ENCODE data around the gene ZNF470.

ZNF470 gene

DNA sequence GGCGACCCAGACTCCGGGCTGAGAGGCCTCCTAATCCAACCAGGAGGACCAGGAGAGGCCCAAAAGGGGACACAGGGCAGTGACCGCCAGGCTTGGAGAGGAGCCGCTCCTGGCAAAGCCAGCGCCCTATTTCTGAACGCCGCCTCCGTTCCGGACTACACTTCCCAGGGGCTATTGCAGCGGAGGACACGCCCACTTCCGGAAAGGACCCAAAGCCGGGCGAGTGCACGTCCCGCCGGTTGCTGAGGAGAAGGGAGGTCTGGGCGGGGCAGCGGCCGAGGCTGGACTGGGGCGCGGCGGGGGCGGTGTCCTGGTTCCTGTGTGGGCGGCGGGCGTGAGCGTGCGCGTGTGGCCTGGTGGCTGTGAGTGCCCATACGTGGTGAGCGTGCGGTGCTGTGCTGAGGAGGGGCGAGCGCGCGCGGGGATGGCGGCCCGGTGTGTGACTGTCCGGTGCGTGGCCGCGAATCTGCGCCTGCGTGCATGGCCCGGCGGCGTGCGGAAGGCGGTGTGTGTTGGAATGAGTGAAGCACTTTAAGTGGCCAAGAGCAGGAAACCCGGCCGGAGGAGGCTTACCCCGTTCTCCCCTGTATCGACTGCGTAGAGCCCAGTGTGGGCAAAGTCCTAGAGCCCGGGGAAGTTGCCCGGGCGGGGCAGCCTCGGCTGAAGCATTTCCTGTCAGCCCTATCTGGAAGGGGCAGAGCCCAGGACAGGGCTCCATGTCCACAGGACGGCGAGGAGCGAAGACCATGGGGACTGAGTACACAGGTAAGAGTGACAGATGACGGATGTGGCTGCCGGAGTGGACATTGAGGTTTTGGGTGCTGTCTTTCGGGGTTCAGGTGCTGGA is at the start of gene ZNF470:
Gene ZNF470 (plus strand): TSS at position 195 of the 847 bp plus-strand sequence. CDS start 2,844 bp downstream, outside the sequence.
- DNase-seq, result peak; percentile 91

- no peak for DNase-seq
These were observed 41.9 kb upstream of the ZNF470 start for GRCh38 chr19:56525214-56525860.

- no peak for DNase-seq
These were observed 29.8 kb upstream of the ZNF470 start for GRCh38 chr19:56537442-56537841.

DNA sequence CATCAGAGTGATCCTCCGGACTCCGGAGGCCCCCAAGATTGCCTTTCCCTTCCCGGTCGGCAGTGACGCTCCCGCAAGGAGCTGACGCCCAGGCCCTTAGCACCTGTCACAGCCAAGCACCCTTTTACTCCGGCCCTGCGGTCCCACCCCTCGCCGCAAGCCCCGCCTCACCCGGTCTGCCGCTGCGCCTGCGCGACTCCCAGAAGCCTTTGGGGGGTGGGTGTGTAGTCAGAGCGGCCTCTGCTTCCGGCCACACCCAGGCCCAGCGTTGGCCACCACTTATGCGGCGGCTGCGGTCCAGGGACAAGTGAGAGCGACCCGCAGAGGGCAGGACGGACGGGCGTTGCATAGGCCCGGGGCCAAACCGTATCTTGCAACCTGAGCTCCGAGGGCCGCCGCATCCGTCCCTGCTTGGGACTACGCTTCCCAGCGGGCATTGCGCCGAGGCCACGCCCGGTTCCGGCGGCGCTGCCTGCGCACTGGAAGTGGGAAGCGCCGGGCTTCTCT is 29.0 kb upstream of the ZNF470 start:
- DNase-seq, result peak; percentile 85

- DNase-seq, result no peak
These were observed 28.5 kb upstream of the ZNF470 start, which contains the start of gene ZFP28 for GRCh38 chr19:56538761-56539263. ZFP28 (plus strand) TSS chr19:56538948; CDS start chr19:56539019, 71 bp downstream.

DNA sequence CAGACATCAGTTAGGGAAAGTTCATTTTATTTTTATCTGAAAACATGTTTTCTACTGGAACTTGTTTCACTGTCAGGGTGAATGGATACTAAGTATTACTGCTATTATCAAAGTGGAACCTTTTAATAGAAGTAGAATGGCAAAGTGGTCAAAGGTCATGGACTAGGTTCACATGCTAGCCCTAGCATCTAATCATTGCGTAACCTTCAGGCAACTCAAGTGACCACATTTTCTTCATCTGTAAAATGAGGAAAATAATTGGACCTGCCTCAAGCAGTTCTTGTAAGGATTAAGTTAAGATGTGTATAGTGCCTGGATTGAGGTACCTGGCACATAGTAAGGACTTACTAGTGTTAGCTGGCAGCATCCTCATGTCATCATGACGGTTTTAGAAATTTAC is 23.5 kb upstream of the ZNF470 start:
- DNase-seq, result no peak

DNA sequence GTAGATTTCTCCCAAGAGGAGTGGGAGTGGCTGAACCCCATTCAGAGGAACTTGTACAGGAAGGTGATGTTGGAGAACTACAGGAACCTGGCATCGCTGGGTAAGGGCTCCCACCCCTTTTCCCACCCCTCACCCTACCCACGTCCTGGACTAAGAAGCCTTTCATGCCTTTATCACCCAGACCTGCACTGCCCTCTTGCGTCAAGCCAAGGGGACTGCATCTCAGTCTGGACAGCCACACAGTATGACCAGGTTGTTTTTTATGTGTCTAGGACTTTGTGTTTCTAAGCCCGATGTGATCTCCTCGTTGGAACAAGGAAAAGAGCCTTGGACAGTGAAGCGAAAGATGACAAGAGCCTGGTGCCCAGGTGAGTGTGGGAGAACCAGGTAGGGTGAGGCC is 19.7 kb upstream of the ZNF470 start:
- DNase-seq, result no peak

- no peak for DNase-seq
These were observed 12.9 kb upstream of the ZNF470 start for GRCh38 chr19:56554272-56554869.

DNA sequence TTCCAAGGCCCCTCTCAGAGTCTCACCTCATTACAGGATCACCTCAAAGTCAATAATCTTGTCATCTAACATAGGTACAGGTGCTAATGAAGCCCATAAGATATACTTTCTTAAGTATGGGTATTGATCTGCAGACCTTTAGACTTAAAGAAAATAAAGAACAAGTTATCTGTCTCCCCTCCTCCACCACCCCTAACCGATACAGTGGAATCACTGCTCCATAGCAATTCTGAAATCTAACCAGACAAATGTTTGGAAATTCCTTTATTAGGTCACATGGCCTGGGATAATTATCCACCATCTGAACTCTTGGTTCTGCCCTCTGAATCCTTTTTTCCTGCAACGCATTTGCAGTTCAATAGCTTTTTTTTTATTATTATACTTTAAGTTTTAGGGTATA is 4.5 kb upstream of the ZNF470 start:
- no peak for DNase-seq

GRCh38 chr19:56566904-56567273 is 379 bp upstream of the ZNF470 start:
- peak; percentile 38 for DNase-seq

- no peak for DNase-seq
These were observed 5.3 kb downstream of the ZNF470 start for GRCh38 chr19:56572589-56572988.

GRCh38 chr19:56573914-56574313 is 6.6 kb downstream of the ZNF470 start:
- no peak for DNase-seq

GRCh38 chr19:56577719-56578602 is 10.7 kb downstream of the ZNF470 start:
- no peak for DNase-seq

GRCh38 chr19:56594446-56594782 is 27.1 kb downstream of the ZNF470 start:
- DNase-seq, result no peak

DNA sequence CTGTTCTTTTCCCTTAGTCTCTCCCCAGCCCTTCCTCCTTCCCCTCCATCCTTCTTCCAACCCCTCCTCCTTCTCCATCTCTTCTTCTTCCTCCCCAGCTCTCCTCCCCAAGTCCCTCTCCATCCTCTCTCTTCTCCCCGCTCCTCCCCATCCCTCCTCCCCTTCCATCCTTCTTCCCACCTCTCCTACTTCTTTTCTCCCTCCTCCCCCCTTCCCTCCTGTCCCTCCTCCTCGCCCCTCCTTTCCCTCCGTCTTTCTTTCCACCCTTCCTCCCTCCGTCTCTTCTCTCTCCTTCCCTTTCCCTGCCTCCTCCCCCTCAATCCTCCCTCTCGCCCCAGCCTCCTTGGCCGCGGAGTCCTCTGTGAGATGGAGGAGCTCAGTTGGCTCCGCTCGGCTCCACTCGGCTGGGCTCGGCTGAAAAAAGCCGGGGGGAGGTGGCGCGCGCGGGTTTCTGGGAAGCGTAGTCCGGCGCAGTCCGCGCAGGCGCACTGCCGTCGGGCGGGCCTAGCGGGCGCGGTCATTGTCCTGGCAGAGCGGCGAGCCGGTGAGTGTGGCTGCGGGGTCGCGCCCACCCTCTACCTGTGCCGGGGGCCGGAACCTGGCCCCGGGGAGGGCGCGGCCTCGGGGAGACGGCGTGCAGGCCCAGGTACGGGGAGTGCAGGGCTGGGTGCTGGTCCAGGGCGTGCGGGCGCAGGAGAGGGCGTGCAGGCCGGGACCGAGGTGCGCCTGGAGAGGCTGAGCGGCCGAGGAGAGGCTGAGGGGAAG is 27.7 kb downstream of the ZNF470 start, which contains the start of gene ZNF71:
Gene ZNF71 (plus strand): TSS at position 520 of the 765 bp plus-strand sequence. CDS start 6,257 bp downstream, outside the sequence.
- peak; percentile 92 for DNase-seq

DNA sequence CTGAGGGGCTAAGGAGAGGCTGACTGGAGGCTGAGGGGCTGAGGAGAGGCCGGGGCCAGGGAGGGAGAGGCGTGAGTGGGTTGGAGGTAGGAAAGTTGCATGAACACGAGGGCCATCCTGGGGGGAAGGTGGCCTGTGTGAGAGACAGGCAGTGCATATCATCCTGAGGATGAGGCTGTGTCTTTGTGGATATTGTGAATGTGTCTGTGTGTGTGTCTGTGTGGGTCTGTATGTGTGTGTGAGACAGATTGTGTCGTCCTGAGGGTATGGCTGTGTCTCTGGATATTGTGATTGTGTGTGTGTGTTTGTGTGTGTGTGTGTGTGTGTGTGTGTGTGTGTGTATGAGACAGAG is 28.3 kb downstream of the ZNF470 start:
- DNase-seq, result no peak

DNA sequence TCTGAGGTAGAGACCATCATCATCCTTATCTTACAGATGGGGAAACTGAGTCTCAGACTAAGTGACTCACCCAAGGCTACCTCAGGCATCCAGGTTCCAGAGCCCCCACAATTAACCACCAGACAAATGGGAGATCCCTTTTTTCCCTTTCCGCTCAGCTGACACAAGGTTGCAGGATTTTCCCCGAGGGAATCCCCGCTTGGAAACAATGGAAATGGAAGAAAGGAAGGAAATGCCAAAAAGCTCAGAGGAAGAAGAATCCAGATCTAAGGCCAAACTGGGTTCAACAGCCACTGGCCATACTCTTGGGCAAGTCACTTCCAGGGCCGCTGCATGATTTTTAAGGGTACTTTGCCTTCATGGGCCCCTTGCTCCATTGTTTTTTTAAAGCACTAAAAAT is 29.4 kb downstream of the ZNF470 start:
- DNase-seq, result no peak

DNA sequence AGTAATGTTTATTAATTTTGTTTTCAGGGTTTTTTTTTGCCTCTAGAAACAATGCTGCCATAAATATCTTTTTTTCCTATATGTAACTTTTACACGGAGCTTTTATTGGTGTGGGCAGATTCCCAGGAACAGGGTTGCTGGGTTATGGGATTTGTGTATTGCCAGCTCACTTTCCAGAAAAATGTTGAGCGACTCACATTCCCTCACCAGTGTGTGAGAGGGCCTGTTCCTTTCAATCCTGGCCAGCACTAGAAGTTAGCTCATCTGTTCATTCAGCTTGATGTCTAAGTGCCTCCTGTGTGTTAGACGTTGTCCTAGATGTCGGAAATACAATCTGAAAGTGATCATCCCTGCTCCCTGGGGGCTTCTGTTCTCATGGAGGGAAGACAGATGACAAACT is 30.4 kb downstream of the ZNF470 start:
- no peak for DNase-seq

DNA sequence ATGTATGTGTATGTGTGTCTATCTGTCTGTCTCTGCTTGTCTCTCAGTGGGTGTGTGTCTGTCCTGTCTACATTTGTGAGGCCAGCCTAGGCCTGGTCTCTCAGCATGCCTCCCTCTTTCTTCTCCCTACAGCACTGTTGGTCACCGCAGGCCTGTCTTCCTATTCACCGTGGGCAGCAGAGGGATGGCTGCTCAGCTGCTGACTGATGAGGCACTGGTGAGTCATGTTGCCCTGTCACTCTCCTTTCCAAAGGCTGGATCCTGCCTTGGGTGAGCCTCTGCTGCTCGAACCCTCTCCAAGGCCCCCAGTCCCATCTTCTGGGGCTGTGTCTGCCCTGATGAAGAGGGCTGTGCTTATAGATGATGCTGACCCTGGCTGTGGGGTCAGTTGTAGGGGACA is 34.1 kb downstream of the ZNF470 start:
- no peak for DNase-seq

- DNase-seq, result no peak
These were observed 36.6 kb downstream of the ZNF470 start for GRCh38 chr19:56603829-56604228.

DNA sequence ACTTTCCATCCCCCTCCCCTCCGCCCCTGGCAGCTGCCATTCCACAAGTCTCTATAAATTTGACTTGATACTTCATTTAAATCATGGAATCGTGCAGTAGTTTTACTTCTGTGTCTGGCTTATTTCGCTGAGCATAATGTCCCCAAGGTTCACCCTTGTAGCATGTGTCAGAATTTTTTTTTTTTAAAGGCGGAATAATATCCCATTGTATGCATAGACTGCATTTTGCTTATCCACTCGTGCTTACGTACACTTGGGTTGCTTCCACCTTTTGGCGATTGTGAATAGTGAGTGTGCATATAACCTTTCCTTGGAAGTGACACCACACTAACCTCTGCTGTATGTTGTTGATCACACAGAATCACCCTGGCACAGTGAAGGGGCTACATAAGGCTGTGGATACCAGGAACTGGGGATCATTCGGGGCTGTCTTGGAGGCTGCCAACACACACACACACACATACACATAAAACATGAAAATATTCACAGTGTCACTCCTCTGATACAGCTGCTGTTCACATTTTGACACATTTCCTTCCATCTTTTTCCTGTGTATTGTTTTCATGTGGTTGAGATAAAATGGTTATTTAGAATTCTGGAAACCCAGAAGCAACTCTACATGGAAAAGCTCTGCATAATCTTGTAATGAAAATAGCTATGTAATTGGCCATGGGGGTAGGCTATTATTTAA is 41.2 kb downstream of the ZNF470 start:
- DNase-seq, result no peak
